DMS79 treated with DMSO at 0.1 percent for 48 hours (cell line): Measurements from ENCODE around the gene SPATA24.
"Not testable (repeated sequence)": the region's sequence is repeated elsewhere in the genome, so short reads cannot be mapped to it uniquely, and the experiment has no call there.

Experiments
- DNase-seq: peaks from one replicate; lab custom pipeline; 2025; lab: John Stamatoyannopoulos, UW

SPATA24 gene

GRCh38 chr5:139394654-139395566 lies 9.0 kb downstream of the SPATA24 start, which contains the start of gene PROB1:
PROB1 (minus strand) TSS chr5:139395104; CDS start chr5:139395081, 23 bp downstream.
- DNase-seq = no peak

- no peak for DNase-seq
These were observed 9.7 kb downstream of the SPATA24 start for GRCh38 chr5:139394123-139394653.

- DNase-seq = peak; percentile 4
These were observed 10.3 kb downstream of the SPATA24 start for GRCh38 chr5:139393497-139394122.

- peak; percentile 47 for DNase-seq
These were observed 11.0 kb downstream of the SPATA24 start for GRCh38 chr5:139392678-139393496.

GRCh38 chr5:139392324-139392677 lies 11.6 kb downstream of the SPATA24 start:
- no peak for DNase-seq

- no peak for DNase-seq
These were observed 12.1 kb downstream of the SPATA24 start for GRCh38 chr5:139391570-139392323.

- no peak for DNase-seq
These were observed 13.0 kb downstream of the SPATA24 start for GRCh38 chr5:139390639-139391569.

- DNase-seq = no peak
These were observed 13.9 kb downstream of the SPATA24 start, which contains the start of gene MZB1 for GRCh38 chr5:139389701-139390638. MZB1 (minus strand) TSS chr5:139389913; CDS start chr5:139389856, 57 bp downstream.

GRCh38 chr5:139388198-139388821 lies 15.6 kb downstream of the SPATA24 start:
- DNase-seq = no peak

- no peak for DNase-seq
These were observed 16.2 kb downstream of the SPATA24 start for GRCh38 chr5:139387611-139388197.

GRCh38 chr5:139386956-139387355 lies 16.9 kb downstream of the SPATA24 start:
- not testable (repeated sequence) for DNase-seq

GRCh38 chr5:139386050-139386438 lies 17.8 kb downstream of the SPATA24 start:
- no peak for DNase-seq

- DNase-seq = no peak
These were observed 18.5 kb downstream of the SPATA24 start for GRCh38 chr5:139385061-139386049.

GRCh38 chr5:139384591-139385051 lies 19.3 kb downstream of the SPATA24 start:
- no peak for DNase-seq

GRCh38 chr5:139383993-139384590 lies 19.8 kb downstream of the SPATA24 start:
- no peak for DNase-seq

GRCh38 chr5:139383275-139383992 lies 20.5 kb downstream of the SPATA24 start, which contains the start of gene SLC23A1:
SLC23A1 (minus strand) TSS chr5:139383297; CDS start chr5:139383253, 44 bp downstream.
- DNase-seq = no peak
